Bone marrow (tissue), 2 donors: ENCODE data around the gene E4F1.

ENCODE experiments used
- DNase-seq, 2 donors: peaks; one replicate each; lab custom pipeline; 2025; lab: John Stamatoyannopoulos, UW

Gene E4F1

DNA sequence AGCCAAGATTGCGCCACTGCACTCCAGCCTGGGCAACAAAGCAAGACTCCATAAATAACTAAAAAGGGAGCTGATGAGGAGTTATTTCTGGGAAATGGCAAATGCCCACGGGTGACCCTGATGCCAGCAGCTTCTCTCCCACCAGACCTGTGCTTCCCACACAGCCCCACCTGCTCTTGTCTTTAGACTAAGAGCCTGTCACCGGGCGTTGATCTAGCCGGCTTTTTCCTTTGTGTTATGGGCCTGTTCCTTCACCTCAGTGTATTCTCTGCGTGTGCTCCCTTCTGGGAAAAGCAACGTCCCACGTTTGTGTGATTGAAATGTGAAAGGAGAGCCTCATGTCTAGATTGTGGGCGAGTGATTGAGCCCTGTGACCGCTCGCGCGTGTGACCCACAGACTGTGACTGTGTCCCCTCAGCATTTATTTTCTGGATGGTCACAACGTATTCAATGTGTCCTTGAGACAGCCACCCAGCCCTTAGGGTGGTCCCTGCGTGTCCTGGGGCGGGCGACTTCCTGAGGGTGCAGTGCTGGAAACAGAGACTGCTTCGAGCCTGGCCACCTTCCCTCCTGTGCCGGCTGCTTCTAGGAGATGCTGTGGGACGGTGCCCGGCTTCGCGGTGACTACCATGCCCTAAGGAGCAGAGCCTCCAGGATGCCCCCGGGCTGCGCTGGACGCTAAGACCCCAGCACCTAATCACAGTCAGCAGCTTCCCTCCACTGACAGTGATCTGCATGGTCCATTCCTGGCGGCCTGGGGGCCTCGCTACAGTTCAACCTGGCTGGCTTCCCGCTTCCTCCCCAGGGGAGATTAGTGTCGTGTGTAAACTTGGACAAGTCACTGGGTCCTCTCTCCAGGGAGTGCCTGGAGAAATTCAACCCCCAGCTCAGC is 52.3 kb downstream of the E4F1 start:
- DNase-seq, result no peak

- DNase-seq, result no peak
Observed at GRCh38 chr16:2276368-2277195, 53.2 kb downstream of the E4F1 start.

- no peak for DNase-seq
Observed at GRCh38 chr16:2277466-2278271, 54.3 kb downstream of the E4F1 start.

GRCh38 chr16:2278272-2278608 is 54.8 kb downstream of the E4F1 start:
- DNase-seq, result no peak

- DNase-seq, result no peak
Observed at GRCh38 chr16:2278956-2279800, 55.8 kb downstream of the E4F1 start.

DNA sequence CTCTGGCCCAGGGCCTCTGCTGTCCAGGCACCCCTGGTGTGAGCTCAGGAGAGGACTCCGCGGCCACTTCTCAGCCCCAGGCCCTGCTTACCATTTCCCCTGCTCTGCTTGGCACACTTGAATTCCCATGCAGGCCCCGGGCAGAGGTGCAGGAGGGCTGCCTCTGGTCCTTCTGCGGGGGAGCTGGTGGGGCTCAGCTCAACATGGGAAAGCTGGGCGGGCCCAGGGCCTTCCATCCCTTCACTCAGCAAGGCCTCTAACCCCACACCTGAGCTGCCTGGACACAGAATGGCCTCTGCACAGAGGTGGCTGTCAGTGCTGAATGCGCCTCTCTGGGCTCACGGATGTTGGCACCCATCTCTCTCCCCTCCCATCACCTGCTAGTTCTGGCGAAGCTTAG is 57.1 kb downstream of the E4F1 start:
- no peak for DNase-seq

DNA sequence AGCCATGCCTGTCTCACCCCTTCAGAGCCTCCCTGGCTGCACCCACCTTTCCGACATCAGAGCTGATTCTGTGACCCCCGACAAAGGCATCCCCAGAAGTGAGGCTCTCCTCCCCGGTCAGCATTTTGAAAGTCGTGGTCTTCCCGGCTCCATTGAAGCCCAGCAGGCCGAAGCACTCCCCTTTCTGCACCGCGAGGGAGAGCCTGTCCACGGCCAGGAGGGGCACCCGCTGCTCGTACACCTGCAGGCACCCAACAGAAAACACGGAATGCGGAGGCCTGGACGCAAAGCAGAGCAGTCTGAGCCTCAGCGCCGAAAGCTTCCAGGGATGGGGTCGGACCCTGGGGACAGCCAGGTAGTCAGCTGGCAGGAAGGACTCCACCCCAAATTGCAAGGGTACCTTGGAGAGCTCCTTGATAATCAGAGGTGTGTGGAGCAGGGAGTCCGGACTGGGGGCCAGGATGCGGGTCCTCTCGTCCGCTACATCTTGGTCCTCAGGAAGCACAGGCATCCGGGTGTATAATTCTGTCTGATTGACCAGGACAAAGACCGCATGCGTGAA is 57.7 kb downstream of the E4F1 start:
- no peak for DNase-seq

GRCh38 chr16:2282262-2282661 is 58.9 kb downstream of the E4F1 start:
- no peak for DNase-seq

DNA sequence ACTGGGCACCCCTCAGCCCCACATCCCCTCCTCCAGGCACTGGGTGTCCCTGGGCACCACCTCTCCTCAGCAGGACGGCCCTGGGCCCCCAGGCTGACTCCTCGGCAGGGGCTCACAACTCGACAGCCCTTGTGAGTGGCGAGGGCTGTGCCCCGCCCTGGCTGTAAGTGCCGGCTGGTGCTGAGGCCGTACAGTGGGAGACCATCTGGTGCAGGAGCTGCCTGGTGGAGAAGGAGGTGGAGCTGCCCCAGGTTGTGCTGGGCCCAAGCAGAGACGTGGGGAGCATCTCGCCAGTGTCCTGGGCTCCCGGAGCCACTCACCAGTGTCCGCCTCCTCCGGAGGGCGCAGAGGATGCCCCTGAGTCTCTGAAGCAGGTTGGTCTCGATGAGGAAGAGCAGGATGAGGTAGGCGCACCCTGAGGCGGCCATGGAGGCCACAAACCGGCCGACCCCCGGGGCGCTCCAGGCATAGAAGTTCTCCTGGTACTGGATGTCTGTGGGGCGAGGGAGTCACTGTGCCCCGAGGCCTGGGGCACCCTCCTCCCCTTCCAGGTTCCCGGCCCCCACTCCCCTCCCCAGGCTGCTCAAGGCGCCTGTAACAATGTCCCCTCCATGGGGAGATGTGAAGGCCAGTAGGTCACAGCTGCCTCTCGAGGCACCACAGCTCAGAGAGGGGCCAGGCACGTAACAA is 59.6 kb downstream of the E4F1 start:
- DNase-seq, result no peak

DNA sequence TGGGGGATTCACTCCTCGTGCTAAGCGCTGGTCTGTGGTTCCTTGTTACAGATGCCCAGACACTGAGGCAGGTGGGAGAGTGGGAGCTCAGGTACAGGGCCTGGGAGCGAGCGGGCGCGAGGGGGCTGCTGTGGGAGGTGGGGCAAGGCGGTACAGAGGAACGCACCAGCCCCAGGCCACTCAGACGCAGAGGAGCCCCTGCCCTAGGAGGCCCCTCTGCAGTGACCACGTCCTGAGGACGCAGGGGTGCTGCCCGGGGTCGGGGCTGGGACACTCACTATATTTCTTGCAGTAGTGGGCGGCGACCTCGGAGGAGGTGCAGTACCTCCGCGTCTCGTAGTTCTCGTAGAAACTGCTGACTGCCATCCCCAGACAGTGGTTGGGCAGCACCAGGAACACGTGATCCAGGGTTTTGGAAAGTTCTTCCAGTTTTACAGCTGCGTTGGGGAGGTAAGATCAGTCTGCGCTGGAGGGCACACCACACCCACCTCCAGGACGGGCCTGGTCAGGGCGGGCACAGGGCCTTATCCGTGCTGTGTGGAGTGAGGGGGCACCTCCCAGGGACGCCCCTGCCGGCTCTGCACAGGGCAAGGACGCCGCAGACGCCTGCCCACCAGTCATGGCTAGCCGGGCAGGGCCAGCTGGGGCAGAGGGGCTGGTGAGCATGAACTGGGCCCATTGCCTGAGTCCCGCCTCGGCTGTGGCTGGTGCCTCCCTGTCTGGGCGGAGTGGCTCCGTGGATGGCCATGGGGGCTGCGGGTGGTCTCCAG is 60.8 kb downstream of the E4F1 start:
- no peak for DNase-seq

DNA sequence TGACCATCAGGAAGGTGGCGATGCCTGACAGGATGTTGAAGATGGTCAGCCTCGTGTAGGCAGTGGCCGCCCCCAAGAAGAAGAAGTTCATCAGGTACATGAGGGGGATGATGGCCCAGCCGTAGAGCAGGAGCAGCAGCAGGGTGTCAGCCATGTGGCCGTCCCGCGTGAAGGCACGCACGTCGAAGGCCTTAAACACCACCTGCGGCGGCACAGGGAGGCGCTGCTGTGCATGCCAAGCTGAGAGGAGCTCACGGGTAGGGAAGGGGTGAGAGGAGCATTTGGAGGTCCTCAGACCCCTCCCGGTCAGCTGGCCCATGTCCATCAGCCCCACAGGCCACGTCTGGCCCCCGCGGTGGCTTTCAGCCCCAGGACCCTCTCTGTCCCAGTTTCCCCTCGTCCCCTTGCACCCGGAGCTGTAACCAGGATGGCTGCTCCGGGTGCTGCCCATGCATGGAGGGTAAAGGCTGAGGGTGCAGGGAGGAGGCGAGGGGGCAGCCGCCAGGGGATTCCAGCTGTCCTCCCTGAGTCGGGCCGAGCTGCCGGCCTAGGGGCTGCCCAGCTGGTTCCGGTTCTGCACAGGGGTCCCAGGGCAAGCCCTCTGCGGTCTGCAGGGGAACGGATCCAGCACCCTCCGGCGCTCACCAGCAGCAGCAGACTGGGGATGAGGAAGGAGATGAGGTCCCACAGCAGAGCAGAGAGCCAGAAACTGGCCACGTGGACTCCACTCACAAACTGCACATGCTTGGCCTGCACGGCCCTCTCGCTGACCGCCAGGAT is 61.6 kb downstream of the E4F1 start:
- DNase-seq, result no peak
